HG03066 (cell line): Measurements from ENCODE around the gene ISM1.

Source experiments
- ATAC-seq: cut with Tn5 transposase; IDR thresholded peaks from one replicate; pipeline ENCODE4 v1.9.1; 2021; ENCODE audit warnings: low read depth; ENCODE audit not compliant: unreplicated experiment

ISM1 gene

DNA sequence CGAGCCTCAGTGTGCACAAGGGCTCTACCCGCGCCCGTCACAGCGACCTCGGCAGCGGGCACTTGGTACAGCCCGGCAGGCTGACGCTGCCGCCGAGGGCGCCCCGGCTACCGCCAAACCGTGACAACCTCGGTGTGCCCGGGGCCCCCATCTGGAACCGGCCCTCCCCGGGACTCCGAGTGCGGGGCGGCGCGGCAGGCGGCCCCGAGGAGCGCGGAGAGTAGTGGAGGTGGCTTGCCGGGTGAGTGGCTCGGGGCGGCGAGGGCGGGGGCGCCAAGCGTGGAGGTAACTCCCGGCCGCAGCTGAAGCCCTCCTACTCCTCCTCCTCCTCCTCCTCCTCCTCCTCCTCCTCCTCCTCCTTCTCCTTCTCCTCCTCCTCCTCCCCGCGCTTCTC is at the start of gene ISM1:
TSS of gene ISM1 (plus strand) at position 371 of the 394 bp plus-strand sequence. CDS start 503 bp downstream, outside the sequence.
- peak; percentile 23 for ATAC-seq

DNA sequence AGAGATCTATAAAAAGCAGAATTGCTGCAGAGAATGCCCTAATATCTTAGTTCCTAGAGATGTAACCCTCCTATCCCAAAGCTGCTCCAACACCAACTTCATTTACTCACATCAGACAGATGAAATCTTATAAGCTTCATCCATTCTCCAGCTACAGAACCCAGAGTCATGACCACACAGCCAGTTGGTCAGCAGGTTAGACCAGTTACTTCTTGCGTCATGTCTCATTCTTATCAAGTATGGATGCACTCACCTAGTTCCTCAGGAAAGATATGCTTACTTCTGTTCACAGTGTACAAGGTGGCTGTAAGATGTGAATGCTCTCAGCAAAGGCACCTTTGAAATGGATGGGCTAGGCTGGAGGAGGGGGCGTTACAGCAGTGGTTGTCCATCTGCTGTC is 47.9 kb upstream of the ISM1 start:
- no peak for ATAC-seq

DNA sequence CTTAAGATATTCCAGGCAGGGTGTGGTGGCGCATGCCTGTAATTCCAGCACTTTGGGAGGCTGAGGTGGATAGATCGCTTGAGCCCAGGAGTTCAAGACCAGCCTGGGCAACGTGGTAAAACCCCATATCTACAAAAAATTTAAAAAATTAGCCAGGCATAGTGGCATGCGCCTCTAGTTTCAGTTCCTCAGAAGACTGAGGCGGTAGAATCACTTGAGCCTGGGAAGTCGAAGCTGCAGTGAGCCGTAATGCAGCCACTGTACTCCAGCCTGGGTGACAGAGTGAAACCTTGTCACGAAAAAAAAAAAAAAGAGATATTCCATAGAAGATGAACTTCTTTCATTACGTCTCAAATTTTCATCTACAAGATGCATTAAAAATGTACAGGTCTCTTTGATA is 46.7 kb upstream of the ISM1 start:
- ATAC-seq, result no peak

DNA sequence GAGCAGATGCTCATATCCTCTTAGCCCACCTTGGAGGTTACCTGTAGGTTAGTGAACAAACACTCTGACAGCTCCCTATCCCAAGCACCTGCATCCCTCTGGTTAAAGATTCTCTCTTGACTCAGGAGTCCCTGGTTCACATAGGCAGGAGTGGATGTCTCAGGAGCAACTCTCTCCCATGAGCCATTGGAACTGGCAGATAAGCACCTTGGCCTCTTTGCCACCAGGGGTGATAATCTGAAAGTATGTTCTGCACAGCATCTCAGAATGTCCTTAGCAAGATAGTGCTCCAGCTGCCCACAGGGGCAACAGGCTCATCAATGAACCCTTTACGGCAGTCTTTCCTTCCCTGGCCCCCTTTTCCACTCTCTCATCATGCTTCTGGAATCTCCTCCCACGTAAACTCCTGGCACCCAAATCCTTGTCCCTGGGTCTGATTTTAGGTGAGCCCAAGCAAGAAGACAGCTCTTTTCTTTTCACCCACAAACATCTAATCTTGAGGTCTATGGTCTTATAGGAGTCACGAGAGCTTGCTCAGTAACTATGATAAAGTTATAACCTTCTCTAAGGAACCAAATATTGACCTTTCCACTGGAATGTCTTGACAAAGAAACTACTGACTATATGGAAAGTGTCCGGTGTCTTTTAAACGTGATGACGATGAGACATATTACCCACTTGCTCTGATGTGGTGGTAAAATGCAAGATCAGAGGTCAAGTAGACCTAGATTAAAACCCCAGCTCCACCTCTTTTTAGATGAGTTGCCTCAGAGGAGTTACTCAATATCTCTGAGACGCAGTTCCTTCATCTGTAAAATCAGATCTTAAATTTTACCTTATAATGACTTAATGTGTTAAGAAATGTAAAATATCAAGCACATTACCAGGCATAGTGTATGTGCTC is 39.8 kb upstream of the ISM1 start:
- no peak for ATAC-seq

DNA sequence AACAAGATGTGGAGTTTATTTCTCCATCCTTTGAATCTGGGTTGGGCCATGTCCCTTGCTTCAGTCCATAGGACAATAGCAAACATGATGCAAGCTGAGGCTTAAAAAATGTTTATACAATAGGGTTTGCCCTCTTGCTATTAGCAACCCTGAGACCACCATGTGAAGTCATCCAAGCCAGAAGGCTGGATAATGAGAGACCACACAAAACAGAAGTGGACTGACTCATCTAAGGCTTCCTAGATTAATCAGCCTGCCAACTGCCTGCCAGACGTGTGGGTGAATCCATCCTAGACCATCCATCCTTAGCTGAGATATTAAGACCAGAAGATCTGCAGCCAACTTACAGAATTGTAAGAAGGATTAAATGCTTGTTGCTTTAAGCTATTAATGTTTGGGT is 38.1 kb upstream of the ISM1 start:
- ATAC-seq, result no peak

DNA sequence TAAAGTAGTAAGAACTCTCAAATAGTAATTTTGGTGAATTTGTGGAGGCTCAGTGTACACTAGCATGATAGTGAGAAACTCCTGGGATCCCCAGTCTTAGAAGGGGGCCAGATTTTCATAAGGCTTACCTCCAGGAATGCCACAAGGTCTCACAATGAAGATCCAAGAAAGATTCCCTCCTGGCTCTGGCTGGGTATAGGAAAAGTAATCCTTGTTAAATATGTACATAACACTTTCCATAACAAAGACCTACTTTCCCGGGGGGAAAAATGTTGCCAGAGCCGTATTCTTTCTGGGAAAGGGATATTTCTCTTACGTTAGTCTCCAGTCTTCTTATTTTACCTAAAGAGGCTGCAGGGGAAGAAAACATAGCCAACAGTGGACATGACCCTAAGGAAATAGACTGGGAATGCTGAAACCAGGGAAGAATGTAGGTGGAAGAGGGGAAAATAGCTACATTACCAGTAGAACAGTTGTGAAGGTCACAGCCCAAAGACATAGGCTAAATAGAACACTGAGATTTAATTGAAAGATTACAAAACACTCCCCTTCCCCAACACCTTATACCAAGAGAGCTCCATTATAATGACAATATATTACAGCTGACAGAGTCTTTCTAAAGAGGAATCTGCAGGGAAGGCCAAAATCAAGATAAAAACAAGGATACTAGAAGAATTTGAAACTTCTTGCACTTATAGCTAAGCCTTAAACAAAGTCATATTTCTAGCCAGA is 34.9 kb upstream of the ISM1 start:
- no peak for ATAC-seq

DNA sequence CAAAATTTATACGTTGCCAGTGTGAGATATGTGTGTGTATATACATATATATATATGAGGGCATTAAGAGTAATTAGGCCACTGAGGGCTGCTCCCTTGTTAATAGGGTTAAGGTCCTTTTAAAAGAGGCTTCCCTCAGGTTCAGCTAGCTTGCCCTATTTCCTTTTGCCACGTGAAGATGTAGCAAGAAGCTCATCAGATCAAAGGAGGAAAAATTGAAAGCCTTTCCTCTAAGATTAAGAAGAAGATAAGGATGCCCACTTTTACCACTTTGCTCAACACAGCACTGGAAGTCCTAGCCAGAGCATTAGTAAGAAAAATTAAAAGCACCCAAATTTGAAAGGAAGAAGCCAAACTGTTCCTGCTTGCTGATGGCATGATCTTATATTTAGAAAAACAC is 33.2 kb upstream of the ISM1 start:
- no peak for ATAC-seq

DNA sequence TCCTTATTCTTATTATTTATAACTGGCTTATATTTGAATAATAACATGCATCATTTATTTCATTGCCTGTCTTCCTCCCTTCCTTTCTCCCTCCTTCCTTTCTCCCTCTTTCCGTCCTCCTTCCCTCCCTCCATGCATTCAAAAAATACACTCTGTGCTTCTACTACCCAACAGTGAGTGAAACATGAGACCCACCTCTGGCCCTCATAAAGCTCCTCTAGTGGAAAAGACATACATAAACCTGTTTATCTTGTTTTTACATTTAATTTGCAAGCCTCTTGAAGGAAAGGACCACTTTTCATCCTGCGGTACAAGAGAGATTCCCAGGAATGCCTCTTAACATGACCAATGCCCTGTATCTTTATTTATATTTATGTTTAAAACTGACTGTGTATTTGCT is 21.8 kb upstream of the ISM1 start:
- no peak for ATAC-seq

DNA sequence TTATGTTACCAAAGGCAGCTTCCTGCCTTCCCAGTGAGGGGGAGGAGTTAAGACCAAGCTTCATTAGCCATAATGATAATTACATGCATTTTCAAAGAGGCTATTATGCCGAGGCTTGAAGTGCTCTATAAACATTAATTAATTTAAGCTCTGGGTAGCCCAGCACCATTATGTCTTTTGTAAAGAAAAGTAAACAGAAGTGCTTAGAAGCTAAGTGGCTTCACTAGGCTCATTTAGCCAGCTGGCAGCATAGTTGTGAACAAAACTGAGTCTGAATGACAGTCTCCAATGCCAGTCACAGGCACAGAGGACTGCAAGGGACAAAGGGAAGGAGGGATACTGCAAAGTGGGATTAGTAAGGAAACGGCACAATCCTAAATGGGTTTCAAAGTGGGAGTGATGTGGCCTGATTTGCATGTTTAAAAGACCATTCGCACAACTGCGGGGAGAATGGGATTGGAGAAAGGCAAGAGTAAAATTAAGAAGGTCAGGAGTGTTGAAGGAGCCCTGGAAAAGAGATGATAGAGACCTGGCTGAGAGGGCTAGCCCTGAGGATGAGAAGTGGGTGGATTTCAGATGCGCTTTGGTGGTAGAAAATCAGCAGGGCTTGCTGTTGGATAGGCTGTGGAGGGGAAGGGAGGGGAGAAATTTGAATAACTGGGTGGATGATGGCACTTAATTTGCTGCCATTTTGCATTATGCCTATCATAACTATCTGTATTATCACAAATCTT is 20.1 kb upstream of the ISM1 start:
- ATAC-seq, result no peak

DNA sequence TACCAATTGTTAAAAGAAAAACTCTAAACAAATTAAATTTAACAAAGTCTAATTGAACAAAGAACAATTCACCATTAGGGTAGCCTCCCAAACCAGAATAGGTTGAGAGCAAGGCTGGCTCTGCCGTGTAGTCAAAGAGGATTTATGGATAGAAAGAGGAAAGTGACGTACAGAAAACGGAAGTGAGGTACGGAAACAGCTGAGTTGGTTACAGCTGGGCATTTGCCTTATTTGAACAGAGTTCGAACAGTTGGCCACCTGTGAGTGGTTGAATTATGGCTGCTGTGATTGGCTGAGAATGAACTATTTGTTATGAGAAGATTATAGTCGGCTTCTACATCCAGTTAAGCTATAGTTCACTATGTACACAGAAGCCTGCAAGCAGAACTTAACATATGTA is 18.5 kb upstream of the ISM1 start:
- no peak for ATAC-seq

DNA sequence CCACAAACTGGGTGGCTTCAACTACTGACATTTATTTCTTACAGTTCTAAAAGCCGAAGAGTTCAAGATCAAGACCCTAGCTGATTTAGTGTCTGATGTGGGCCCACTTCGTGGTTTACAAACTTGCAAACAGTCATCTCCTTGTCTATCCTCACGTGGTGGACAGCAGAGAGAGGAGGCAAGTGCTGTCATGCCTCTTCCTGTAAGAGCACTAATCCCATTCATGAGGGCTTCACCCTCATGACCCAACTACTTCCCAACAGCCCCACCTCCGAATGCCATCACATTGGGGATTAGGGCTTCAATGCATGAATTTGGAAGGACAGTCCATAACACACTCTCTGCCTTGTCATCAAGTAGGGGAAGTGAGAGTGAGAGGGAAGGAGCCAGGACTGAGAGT is 15.6 kb upstream of the ISM1 start:
- ATAC-seq, result no peak

DNA sequence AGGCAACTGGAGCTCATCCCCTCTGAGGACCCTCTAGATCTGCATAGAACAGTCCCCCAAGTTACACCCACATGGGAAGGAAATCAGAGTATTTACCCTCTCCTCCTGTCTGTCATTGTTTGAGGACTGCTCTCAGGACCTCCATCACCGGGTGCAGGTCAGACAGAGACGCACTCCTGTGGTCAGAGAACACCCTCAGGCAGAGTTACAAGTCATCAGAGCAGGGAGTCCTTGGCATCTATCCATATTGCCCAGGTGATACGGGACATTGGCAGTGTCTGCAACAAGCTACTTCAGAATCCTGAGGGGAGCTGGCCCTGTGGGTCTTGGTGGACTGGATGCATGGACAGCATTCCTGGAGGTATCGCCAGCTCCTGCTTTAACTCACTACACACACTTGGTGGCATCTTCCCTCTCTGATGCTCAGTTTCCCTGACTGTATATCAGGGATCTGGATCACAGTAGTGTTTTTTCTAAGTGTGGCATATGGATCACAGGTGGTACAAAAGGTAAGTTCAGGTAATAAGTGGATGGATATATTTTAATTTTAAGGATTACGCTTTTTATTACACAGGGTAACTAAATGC is 15.1 kb upstream of the ISM1 start:
- ATAC-seq, result no peak

DNA sequence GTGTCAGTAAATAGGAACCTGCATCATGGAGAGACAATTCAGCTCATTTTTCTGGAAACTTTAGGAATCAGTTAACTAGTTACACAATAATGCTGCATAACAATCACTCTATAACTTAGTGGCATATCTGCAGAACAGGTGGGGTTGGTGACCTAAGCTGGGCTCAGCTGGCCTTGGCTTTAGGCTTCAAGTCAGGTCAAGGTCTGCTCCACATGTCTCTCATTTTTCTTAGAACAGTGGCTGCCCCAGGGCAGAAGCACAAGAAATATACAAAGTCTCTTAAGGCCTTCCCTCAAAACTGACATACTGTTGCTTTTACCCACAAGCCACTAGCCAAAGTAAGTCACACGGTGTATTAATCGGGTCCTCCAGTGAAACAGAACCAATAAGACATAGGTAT is 14.1 kb upstream of the ISM1 start:
- no peak for ATAC-seq

DNA sequence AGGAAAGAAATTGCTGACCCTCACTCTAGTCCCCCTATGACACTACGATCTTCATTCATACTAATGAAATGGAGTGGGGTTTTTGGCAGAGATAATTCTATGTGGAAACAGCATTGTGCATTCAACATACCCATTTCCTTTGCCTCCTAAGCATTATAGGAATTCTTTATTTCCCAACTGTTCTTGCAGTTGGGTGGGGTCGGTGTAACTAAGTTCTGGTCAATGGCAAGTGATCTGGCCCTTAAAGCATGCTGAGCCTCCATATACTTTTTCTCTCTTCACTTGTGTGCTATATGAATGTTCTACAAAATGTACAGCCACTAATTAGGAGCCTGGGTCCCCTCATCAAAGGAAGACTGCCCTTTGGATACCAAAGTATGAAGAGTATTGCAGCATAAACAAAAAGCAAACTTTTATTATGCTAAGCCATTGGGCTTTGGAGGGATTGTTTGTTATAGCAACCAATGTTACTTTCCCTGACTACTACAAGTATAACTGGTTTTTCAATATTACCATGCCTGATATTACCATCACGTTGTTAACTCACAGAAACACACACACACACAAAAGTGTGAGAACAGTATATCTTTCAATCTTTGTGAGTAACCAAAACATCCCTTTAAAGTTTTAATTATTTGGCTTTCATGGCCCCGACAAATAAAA is 9.0 kb upstream of the ISM1 start:
- ATAC-seq, result no peak

DNA sequence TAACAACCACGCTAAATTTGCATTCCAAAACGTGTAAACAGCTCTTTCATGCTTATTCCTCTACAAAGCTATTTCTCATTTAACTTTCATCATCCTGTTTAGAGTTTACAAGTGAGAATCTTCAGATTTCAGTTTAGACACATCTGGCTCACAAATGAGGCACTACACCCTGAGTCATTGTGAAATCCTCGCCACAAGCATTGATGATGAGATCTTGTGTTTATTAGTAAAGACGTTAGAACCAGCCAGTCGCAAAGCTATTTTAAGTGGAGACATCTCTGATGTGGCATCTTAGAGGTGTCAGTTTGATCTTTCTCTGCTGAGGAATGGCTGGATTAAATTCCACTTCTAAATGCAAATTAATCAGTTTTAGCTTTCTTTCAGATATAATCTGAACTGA is 8.3 kb upstream of the ISM1 start:
- ATAC-seq, result no peak

DNA sequence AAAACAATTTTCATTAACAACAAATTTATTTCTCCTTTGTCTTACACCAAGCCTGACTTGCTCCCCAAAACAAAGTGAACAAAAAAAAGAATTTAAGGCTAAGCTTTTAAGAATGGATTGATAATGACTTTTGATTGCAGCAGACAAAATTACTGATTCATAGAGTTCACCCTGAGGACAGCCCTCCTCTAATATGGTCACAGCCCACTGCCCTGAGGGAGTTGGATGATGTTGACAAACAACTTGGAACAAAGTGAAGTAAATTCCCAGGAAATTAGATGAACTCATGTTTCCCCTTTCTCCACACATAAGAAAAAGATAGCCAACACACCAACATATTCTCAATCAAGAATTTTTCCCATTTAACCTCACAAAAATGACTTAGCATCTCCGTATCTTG is 7.7 kb upstream of the ISM1 start:
- no peak for ATAC-seq

DNA sequence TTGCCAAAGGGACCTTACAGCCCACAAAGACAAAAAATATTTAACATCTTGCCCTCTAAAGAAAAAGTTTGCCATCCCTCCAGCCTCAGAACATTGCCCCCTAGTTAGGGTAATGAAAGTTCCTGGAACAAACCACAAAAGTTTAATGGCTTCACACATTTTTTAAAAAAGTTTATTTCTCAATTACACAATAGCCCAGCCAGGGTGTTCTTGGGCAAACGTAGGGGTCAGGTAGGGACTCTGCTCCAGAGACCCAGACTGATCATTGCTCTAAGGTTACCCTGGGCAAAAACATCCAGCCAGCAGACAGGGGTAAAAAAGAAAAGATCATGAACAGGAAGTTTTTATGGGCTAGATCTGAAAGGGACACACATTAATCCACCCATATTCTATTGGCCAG is 4.5 kb upstream of the ISM1 start:
- no peak for ATAC-seq

DNA sequence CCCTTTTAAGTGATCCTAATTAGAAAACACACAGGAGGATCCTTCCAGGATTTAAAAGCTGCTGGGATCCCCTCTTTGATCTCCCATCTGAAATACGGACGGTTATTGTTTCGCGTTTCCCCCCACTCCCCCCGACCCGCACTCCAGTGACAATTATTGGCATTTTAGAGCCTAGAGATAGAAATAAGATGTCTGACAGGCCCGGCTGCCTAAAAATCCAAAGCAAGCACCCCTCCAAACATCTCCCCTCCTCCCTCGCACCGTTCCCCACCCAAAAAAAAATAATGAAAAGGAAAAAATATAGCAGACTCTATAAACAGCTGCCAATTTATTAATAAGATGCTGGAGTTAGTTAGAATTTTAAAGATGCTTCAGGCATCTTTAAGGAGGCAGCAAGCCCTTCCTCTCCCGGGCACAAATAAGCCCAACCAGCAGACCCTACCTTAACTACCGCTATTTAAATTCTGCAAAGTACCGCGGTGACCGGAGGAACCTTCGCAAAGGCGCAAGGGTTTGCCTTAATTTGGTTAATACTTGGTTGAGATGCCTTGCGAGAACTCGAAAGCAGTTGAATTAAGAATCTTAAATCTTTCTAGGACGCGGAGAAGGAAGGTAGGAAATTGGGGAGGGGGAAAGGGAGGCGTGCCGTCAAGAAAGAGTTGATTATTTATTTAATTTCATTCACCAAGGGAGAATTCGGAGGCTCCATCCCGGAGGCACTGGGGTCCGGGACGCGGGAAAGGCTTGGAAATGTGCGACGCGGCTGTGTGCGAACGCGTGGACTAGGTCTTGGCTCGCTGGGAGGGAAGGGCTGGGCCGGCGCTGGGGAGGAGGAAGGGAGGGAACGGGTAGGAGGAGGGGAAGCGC is 1.5 kb upstream of the ISM1 start:
- ATAC-seq, result no peak

DNA sequence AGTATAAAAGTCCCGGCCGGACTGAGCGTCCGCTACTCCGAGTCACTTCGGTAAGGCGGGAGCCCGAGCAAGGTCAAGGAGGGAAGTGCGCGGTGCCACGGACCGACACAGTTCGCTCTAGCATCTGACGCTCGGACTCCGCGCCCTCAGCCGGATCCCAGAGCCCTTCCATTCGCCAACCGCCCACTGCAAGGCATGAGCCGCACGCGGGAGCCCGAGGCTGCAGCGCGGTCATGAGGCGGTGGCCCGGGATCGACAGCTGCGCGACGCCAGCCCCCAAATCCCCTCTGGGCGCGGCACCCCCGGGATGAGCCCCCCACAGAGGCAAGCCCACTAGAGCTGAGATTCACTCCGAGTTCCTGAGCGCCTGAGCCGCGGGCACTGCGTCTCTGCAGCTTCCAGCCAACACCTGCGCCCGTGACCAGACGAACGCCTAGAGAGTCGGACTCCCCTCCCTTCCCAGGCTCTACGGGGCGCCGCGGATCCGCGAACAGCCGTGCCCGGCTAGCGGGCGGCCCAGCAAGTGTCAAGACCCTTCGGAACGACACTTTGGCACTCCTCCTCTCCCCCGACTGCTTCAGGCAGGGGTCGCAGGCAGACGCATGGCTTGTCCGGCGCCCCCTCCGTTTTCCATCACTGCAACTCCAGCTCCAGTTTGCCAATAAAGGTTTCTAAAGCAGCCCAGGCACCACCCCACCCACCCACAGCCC is 725 bp upstream of the ISM1 start:
- no peak for ATAC-seq
